ENCODE measurements around the gene STEAP1B.
"Not testable (repeated sequence)": the region's sequence is repeated elsewhere in the genome, so short reads cannot be mapped to it uniquely, and the experiment has no call there.

The STEAP1B gene

DNA sequence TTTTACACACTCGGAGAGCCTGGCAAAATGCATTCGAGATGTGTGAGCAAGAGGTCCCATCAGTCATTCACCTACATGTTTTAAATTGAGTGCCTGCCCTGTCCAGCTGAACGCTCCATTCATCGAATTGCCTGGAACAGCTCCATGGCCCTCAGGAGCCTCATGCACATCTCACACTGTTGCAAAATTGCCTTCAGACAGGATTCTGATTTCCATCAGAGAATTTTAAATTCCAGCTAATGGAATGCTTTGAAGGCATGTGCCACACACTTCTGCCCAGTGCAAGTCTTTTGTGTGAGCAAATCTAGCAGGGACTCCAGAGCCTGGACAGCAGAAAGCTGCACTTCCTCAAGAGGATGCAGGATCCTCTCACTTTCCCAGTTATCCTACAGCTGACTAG lies 17.0 kb upstream of the STEAP1B start:
- intact Hi-C loops (cut with micrococcal nuclease); H3K4me1 Mint-ChIP-seq (ENCODE audit: low read depth); H3K36me3 Mint-ChIP-seq (ENCODE audit: low read depth); H3K9me3 Mint-ChIP-seq; H3K27me3 Mint-ChIP-seq; H3K27ac Mint-ChIP-seq; H3K4me3 Mint-ChIP-seq: not testable (repeated sequence)

DNA sequence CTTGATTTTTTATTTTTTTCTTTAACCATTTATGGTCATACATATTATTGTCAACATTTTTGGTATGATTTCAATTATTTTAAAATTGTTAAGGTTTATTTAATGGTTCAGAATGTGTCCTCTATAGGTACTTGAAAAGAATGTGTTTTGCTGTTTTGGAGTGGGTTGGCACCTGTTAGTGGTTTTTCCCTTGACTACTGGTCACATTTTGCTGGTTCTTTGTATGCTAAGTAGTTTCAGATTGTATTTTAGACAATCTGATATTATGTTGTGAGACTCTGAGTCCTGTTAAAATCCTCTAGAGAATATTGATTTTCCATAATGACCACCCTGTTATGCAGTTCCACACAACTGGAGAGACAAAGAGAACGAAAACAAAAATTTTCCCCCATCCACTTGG lies 15.0 kb upstream of the STEAP1B start:
- H3K27ac Mint-ChIP-seq; H3K4me3 Mint-ChIP-seq; intact Hi-C loops (cut with micrococcal nuclease); H3K4me1 Mint-ChIP-seq (ENCODE audit: low read depth); H3K27me3 Mint-ChIP-seq; H3K9me3 Mint-ChIP-seq; H3K36me3 Mint-ChIP-seq (ENCODE audit: low read depth): not testable (repeated sequence)

DNA sequence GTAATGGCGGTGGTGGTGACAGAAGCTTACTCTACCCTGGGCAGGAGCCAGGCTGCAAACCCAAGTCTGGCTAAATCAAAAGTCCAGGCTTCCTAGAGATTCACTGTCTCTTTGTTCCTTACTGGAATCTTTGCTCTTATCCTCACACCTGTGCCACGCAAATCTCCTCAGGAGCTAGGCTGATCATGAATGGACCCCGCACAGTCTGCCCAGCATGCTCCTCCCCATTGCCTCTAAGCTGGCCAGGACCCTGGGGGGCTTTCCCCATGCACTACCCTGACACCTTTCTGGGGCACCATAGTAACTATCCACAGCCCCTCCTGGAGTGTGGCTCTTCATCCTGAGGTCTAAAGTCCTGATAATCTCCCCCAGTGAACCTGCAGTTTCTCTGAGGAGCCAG lies 7.3 kb upstream of the STEAP1B start:
- H3K27me3 Mint-ChIP-seq; intact Hi-C loops (cut with micrococcal nuclease); H3K4me1 Mint-ChIP-seq (ENCODE audit: low read depth); H3K9me3 Mint-ChIP-seq; H3K36me3 Mint-ChIP-seq (ENCODE audit: low read depth); H3K4me3 Mint-ChIP-seq; H3K27ac Mint-ChIP-seq: not testable (repeated sequence)

DNA sequence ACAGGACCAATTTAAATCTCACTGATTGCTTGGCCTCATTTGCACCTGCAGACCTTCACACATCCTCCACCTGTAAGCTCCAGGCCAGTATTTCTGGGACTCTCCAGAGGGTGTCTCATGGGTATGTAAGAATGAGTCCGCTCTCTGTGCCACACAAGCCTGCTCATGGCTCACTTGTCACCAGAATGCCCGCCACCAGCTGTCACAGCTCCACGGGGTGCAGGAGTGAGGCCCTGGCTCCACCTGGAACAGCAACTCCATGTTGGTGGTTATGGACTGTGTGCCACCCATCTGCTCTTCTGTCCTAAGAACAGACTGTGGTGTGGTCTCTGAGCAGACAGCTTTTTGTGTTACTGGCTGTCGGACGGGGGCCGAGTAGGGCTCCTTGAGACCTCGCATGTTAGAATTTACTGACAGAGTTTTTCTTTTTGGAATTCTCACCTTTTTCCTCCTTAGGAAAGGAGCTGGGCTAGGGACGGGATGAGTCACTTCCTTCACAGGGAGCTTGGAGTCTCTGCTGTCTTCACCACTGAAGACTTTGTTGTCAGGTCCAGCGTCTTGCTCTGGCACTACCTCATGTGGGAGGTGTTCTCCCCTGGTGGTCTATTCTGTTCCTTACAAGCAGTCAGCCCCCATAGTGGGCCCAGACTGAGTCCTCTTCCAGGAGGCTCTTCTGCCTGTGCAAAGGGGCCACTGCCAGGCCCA lies 6.5 kb upstream of the STEAP1B start:
- intact Hi-C loops (cut with micrococcal nuclease); H3K9me3 Mint-ChIP-seq: not testable (repeated sequence)

DNA sequence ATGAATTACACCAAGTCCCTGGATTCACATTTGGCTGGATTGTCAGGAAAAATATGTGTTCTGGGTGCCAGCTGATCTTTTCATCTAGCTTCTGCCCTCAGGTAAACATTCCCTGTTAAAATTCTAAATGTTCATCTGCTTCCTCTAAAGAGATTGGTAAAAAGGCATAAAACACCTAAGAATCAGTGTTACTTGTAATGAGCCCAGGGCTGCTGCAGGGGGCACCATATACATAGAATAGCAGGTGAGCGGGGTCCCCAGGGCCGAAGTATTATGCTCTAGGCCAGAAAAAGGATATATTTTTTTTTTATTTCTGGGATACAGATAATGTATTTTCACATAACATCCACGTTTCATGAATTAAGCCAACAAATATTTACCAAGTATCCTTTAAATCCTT lies 4.5 kb upstream of the STEAP1B start:
- intact Hi-C loops (cut with micrococcal nuclease); H3K27ac Mint-ChIP-seq; H3K36me3 Mint-ChIP-seq (ENCODE audit: low read depth); H3K9me3 Mint-ChIP-seq; H3K4me3 Mint-ChIP-seq; H3K4me1 Mint-ChIP-seq (ENCODE audit: low read depth): not testable (repeated sequence)
- peaks cover 19% of the 10 kb centered on the region for H3K27me3 Mint-ChIP-seq

More for the DNA sequence above, 6.5 kb upstream of the STEAP1B start:
- H3K27ac Mint-ChIP-seq; H3K27me3 Mint-ChIP-seq; H3K4me1 Mint-ChIP-seq (ENCODE audit: low read depth); H3K4me3 Mint-ChIP-seq; H3K36me3 Mint-ChIP-seq (ENCODE audit: low read depth): not testable (repeated sequence)

DNA sequence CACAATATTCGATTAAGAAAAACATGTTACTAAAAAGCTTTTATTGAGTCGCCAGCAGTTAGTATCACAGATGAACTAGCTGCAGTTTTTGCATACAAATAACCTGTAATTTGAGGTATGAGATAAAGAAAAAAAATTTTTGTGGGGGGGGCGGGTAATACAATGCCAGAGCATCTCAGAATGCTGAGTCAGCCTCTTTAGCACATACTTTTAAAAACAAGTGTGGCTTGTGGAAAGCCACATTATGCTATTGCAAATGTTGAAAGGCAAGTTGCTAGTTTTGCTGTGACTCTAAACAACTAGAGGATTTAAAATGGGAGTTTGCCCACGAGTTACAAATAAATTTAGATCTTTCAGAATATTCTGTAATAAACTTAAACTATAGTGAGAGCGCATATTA lies 2.1 kb upstream of the STEAP1B start:
- H3K36me3 Mint-ChIP-seq (ENCODE audit: low read depth); H3K27ac Mint-ChIP-seq; intact Hi-C loops (cut with micrococcal nuclease); H3K4me3 Mint-ChIP-seq; H3K9me3 Mint-ChIP-seq; H3K4me1 Mint-ChIP-seq (ENCODE audit: low read depth): not testable (repeated sequence)
- peaks cover 34% of the 10 kb centered on the region for H3K27me3 Mint-ChIP-seq

DNA sequence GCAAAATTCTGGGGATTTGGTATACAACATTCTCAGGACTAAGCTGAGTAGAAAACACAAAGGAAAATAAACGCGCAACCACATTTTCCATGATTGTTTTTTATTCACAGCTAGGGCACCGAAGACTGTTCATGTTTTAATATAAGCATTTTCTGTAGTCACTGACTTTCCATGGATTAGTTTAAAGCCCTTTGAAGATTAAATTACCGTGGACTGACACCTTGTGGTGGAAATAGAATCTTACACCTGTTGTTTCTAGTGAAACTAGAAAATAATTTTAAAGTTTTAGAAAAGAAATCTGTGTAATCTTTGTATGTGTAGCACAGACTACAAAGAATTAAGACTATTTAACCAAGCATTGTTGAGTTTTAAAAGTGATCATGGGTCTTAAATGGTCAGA lies 1.3 kb upstream of the STEAP1B start:
- H3K4me3 Mint-ChIP-seq; H3K4me1 Mint-ChIP-seq (ENCODE audit: low read depth); H3K36me3 Mint-ChIP-seq (ENCODE audit: low read depth); intact Hi-C loops (cut with micrococcal nuclease); H3K27ac Mint-ChIP-seq; H3K9me3 Mint-ChIP-seq: not testable (repeated sequence)
- H3K27me3 Mint-ChIP-seq, result peaks cover 34% of the 10 kb centered on the region

DNA sequence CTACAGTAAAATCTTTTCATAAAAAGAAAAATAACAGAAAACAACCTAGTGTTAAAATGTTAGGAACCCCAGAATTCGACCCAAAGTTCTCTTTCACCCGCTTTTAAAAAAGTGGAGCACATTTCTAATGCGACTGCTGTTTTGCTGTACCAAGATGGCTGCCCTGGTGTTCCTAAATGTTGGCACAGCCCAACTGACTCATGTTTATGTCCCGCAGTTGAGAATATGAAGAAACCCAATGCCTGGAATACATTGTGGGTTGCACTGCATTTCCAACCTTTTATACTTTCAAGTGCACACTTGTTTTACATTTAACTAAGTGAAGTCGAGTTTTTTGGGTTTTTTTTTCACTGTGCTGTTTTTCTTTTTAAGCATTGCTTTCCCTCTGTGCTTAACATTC lies 944 bp downstream of the STEAP1B start:
- no peaks in the 10 kb centered on the region for H3K9me3 Mint-ChIP-seq
- H3K4me3 Mint-ChIP-seq, result no peak overlapping the region
- intact Hi-C loops (cut with micrococcal nuclease), result no loop called here
- peaks cover 5% of the 10 kb centered on the region for H3K4me1 Mint-ChIP-seq (ENCODE audit: low read depth)
- H3K27ac Mint-ChIP-seq, result no peak overlapping the region
- no peaks in the 10 kb centered on the region for H3K36me3 Mint-ChIP-seq (ENCODE audit: low read depth)
- H3K27me3 Mint-ChIP-seq, result peaks cover 32% of the 10 kb centered on the region

DNA sequence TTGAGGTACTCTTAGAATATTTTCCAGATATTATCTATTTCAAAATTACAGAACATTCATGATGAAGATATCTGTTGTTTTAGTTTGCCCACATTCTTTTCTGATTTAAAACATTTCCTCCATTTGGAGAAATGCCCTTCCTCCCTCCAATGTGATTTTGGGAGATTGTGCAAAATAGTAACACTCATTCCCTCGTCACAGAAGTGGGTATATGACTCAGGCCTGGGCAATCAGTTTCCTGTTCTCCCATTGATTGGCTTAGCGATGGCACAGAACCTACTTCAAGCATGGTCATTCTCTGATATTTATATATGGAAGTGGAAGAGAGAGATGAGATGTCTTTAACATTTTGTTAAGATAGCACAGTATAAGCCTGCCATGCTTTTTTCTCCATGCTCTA lies 3.1 kb downstream of the STEAP1B start:
- H3K4me1 Mint-ChIP-seq (ENCODE audit: low read depth); intact Hi-C loops (cut with micrococcal nuclease); H3K36me3 Mint-ChIP-seq (ENCODE audit: low read depth); H3K9me3 Mint-ChIP-seq; H3K27ac Mint-ChIP-seq; H3K4me3 Mint-ChIP-seq: not testable (repeated sequence)
- H3K27me3 Mint-ChIP-seq, result peaks cover 31% of the 10 kb centered on the region

DNA sequence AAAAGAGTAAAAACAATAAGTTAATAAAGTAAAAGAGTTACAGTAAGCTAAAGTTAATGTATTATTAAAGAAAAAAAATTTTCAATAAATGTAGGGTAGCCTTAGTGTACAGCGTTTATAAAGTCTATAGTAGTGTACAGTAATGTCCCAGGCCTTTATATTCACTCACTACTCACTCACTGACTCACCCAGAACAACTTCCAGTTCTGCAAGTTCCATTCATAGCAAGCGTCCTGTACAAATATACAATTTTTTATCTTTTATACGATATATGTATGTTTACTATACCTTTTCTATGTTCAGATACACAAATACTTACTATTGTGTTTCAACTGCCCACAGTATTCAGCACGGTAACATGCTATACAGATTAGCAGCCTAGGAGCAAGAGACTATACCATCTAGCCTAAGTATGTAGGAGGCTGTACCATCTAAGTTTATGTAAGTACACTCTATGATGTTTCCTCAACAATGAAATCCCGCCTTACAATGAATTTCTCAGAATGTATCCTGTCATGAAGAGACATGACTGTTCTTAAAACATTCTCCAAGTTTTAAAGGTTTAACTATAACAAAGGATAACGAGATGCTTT lies 3.6 kb downstream of the STEAP1B start:
- H3K4me1 Mint-ChIP-seq (ENCODE audit: low read depth); H3K36me3 Mint-ChIP-seq (ENCODE audit: low read depth): not testable (repeated sequence)

DNA sequence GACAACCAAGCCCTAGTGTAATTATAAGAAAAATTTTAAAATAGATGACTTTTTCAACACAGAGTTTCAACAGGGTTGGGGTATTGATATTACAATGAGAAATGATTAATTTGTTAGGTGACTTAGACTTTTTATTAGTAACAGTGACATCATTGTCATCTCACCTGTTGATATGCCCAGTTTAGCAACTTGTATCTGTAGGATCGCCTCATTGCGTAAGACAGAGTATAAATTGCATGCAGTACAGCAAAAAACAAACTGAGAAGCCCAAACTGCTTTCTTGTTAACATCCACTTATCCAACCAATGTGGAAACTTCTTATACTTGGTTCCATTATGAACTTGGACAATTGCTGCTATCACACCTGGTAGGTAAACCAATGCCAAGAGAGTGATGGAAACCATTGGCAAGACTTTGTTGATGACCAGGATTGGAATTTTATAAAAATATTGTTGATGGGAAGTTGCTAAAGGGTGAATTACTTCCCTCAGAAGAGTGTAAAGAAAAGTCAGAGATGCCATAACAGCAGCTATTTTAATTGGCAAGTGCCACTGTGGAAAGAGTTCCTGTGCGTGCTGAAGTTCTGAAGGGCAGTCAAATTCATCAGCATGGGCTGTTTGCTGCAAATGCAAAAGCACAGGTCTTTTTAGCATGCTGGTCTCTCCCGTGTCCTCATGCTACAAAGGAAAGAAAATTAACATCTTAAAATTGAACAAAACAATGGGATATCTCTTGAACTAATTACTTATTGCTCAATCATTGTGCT lies 6.6 kb downstream of the STEAP1B start:
- H3K4me3 Mint-ChIP-seq; H3K36me3 Mint-ChIP-seq (ENCODE audit: low read depth); H3K9me3 Mint-ChIP-seq; H3K27me3 Mint-ChIP-seq; H3K4me1 Mint-ChIP-seq (ENCODE audit: low read depth); intact Hi-C loops (cut with micrococcal nuclease); H3K27ac Mint-ChIP-seq: not testable (repeated sequence)

More for the DNA sequence above, 3.6 kb downstream of the STEAP1B start:
- H3K27me3 Mint-ChIP-seq, result peaks cover 31% of the 10 kb centered on the region
- intact Hi-C loops (cut with micrococcal nuclease); H3K9me3 Mint-ChIP-seq; H3K4me3 Mint-ChIP-seq; H3K27ac Mint-ChIP-seq: not testable (repeated sequence)

DNA sequence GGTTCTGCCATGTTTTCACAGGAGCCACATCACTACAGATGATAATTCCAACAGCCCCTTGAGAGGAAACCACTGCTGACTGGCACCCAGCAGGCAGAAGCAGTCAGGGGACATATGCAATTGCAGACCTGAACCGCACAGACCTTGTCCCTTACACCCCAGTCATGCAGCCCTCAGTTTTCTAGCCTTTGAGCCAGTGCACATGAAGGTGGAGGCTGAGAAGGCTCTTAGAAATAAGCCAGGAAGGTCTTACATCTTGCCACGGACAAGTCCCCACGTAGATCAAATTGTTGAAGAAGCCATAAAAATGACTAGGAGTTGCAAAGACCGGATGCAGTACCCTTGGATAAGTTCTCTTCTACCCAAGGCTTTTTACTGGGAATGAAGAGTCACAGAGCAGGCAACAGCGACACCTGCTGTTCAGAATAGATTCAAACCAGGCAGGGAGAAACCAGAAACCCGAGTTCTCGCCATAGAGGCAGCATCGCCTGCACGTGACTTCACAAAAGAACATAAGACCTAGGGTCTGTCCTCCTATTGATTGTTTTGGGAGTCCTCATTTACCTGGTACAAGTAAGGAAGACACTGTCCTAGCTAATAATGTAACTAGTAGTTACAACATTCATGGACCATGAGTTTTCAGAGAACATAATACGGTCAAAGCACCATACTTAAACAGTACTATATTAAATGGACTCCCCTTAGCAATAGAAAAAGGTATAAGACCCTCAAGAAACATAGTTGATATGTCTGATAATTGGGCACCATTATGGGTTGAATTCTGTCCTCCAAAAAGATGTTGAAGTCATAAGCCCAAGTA lies 11.1 kb downstream of the STEAP1B start:
- H3K27ac Mint-ChIP-seq, result no peak overlapping the region
- no peaks in the 10 kb centered on the region for H3K4me1 Mint-ChIP-seq (ENCODE audit: low read depth)
- no peaks in the 10 kb centered on the region for H3K9me3 Mint-ChIP-seq
- no peak overlapping the region for H3K4me3 Mint-ChIP-seq
- H3K36me3 Mint-ChIP-seq (ENCODE audit: low read depth), result no peaks in the 10 kb centered on the region
- H3K27me3 Mint-ChIP-seq, result peaks cover 6% of the 10 kb centered on the region
- intact Hi-C loops (cut with micrococcal nuclease), result loop anchor here (1.0 kb wide), 2 partner anchors 379 to 386 kb away; no protein-coding TSS in a partner anchor

DNA sequence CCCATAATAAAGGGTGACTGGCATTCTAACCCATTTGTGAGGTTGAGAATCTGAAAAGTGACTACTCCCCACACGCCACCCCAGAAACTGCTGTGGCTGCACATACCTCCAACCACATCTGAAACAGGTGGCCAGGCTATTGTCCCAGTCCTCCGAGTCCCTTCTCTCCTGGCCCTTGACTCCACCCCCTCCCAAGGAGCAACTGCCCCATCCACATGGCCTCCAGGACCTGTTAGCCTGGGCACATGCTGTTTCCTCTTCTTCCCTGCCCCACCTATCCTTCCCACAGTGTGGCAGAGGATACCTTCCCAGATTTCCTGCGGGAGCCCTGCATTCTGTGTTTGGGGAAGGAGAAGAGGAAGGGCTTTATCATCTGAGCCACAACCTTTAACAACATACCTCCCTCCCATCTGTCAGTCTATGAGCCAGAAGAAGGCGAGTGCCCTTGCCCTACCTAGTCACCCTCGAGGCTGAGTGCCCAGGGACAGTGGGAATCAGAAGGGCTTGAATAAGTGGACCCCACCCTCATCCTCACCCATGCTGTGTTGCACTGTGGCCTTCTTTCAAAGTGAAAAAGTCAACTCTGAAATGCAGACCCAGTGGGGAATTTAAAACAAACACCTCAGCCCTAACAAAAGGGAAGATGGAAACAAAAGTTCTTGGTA lies 11.9 kb downstream of the STEAP1B start:
- H3K4me3 Mint-ChIP-seq, result no peak overlapping the region
- H3K9me3 Mint-ChIP-seq, result no peaks in the 10 kb centered on the region
- H3K36me3 Mint-ChIP-seq (ENCODE audit: low read depth), result no peaks in the 10 kb centered on the region
- H3K27me3 Mint-ChIP-seq, result peaks cover 8% of the 10 kb centered on the region
- intact Hi-C loops (cut with micrococcal nuclease), result no loop called here
- no peak overlapping the region for H3K27ac Mint-ChIP-seq
- H3K4me1 Mint-ChIP-seq (ENCODE audit: low read depth), result no peaks in the 10 kb centered on the region

All from dendritic cell treated with granulocyte-macrophage colony-stimulating factor and Interleukin-4, amounts not matched to agents 40 ng/mL and 50 ng/mL, for 4 days (primary cell).